BLaER1 treated with 17β-estradiol and CSF1 and Interleukin-3, amounts not matched to agents 10 nM and 100 nM (cell line): Measurements from ENCODE around the gene SPINT1.

Experiments used
- H3K27ac ChIP-seq, 11 experiments: shearing (Covaris generic); formaldehyde crosslinking; 2 replicates each; pipeline ENCODE4 v1.8.1; 2022
- H3K27me3 ChIP-seq, 11 experiments: shearing (Covaris generic); formaldehyde crosslinking; 2 replicates each; pipeline ENCODE4 v1.8.1; 2022
- H3K36me3 ChIP-seq, 11 experiments: shearing (Covaris generic); formaldehyde crosslinking; 2 replicates each; pipeline ENCODE4 v1.8.1; 2022
- H3K4me1 ChIP-seq, 10 experiments: shearing (Covaris generic); formaldehyde crosslinking; 2 replicates each; pipeline ENCODE4 v1.8.1; 2022
- H3K4me2 ChIP-seq, 11 experiments: shearing (Covaris generic); formaldehyde crosslinking; 2 replicates each; pipeline ENCODE4 v1.8.1; 2022
- H3K4me3 ChIP-seq, 10 experiments: shearing (Covaris generic); formaldehyde crosslinking; 2 replicates each; pipeline ENCODE4 v1.8.1; 2022
- H3K9ac ChIP-seq, 11 experiments: shearing (Covaris generic); formaldehyde crosslinking; 2 replicates each; pipeline ENCODE4 v1.8.1; 2022
- H3K9me3 ChIP-seq, 11 experiments: shearing (Covaris generic); formaldehyde crosslinking; replicated peaks in 1 of 11; 2 replicates each; pipeline ENCODE4 v1.8.1; 2022
- H4K20me1 ChIP-seq, 11 experiments: shearing (Covaris generic); formaldehyde crosslinking; 2 replicates each; pipeline ENCODE4 v1.8.1; 2022
- Cebpa-rat ChIP-seq, 11 experiments: shearing (Covaris generic); IDR thresholded peaks; 2 replicates each; pipeline ENCODE4 v1.8.1; 2022

Gene SPINT1

DNA sequence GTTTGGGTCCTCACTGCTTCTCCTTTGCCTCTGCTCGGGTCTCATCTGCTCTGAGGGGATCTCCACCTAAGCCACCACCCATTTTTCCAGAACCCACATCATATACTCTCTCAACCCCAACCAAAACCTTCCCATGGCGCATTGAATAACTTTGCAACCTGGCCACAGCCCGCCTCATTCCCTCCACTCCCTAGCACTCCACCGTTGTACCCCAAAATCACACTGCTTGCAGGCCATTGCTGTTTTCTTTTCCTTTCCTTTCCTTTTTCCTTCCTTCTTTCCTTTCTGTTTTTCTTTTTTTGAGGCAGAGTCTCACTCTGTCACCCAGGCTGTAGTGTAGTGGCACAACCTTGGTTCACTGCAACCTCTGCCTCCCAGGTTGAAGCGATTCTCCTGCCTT is 47.3 kb downstream of the SPINT1 start:
- Histone ChIP-seq H4K20me1 (peaks cover 0 to 13% (median 10%) of the 10 kb centered on the region in 11 experiments; a peak in 14 of 22 replicates), H3K9ac (no peak overlapping the region), H3K4me3 (no peak overlapping the region), H3K4me1 (peaks cover 28 to 38% (median 35%) of the 10 kb centered on the region in 10 experiments), H3K36me3 (peaks cover 4 to 8% (median 5%) of the 10 kb centered on the region in 11 experiments; a peak in 21 of 22 replicates), H3K4me2 (peak overlapping the region in 4 of 11 experiments; percentile 7 to 19 (median 11); a peak in 3 of 22 replicates), H3K27ac (no peak overlapping the region; a peak in 1 of 22 replicates), H3K27me3 (no peaks in the 10 kb centered on the region), H3K9me3 (no peaks in the 10 kb centered on the region)
- no peak for TF ChIP-seq Cebpa-rat (IDR thresholded peaks at IDR 0.05)

DNA sequence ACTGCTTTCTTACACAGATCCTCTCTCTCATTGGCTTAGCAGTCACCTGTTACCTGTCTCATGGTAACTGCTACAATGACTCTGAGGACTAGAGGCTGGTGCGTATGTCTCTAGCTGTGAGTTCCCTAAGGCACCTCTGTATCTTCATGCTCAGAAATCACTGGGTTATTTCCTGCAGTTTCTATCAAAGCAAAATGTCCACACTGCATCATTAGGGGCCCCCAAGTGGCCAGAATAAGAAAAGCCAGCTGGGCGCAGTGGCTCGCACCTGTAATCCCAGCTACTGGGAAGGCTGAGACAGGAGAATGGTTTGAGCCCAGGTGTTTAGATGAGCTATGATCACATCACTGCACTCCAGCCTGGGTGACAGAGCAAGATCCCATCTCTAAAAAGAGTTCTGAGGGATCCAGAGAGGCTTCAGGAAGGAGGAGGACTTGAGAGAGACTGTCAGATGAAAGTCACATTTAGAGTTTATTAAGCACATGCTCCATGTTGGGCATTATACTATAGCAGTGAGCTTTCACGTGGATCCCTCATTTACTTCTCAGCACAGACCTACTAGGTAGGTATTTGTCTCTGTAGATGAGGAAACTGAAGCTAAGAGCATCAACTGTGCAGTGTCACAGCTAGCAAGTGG is 48.1 kb downstream of the SPINT1 start:
- no peak for TF ChIP-seq Cebpa-rat (IDR thresholded peaks at IDR 0.05)
- Histone ChIP-seq H3K27me3 (no peaks in the 10 kb centered on the region), H3K9ac (no peak overlapping the region), H4K20me1 (peaks cover 0 to 21% (median 11%) of the 10 kb centered on the region in 11 experiments; a peak in 14 of 22 replicates), H3K4me3 (no peak overlapping the region), H3K9me3 (no peaks in the 10 kb centered on the region), H3K27ac (peak overlapping the region in 2 of 11 experiments; percentile 62 to 89; a peak in 3 of 22 replicates), H3K4me1 (peaks cover 35 to 45% (median 42%) of the 10 kb centered on the region in 10 experiments), H3K36me3 (peaks cover 12 to 16% (median 13%) of the 10 kb centered on the region in 11 experiments; a peak in 21 of 22 replicates), H3K4me2 (peak overlapping the region in 8 of 11 experiments; percentile 7 to 99 (median 38); a peak in 9 of 22 replicates)

DNA sequence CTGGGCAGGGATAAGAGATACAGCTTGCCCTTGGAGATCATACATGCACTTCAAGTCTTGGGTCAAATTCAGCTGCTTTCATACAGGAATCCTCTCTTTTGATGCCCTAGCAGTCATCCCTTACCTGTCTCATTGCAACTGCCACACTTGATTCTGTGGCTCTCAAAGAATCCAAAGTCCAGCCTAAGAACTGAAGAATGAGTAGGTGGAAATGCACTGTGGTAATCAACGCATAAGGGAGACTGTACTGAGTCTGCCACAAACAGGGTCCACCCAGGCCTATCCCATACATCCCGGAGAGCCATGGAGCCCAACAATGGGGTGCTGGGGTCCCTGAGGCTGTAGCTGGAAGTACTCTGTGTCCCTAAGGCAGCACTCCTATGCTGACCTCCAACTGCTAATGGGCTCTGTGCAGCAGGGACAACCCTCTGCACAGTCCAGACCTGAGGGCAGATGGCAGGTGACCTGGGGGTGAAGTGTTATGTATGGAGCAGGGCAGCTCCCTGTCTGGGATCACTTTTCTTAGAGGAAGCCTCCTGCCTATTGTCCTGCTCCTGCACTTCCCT is 48.7 kb downstream of the SPINT1 start:
- peak overlapping the region in 7 of 11 experiments; percentile 3 to 89 (median 62); a peak in 8 of 22 replicates for H3K27ac ChIP-seq
- no peak overlapping the region for H3K4me3 ChIP-seq
- H3K27me3 ChIP-seq: no peaks in the 10 kb centered on the region
- no peak for TF ChIP-seq Cebpa-rat (IDR thresholded peaks at IDR 0.05)
- peaks cover 0 to 27% (median 11%) of the 10 kb centered on the region in 11 experiments; a peak in 14 of 22 replicates for H4K20me1 ChIP-seq
- H3K9me3 ChIP-seq: no peaks in the 10 kb centered on the region
- H3K9ac ChIP-seq: peak overlapping the region in 8 of 11 experiments; percentile 88 to 94 (median 90); a peak in 10 of 22 replicates
- peaks cover 16 to 22% (median 19%) of the 10 kb centered on the region in 11 experiments; a peak in 21 of 22 replicates for H3K36me3 ChIP-seq
- peak overlapping the region; percentile 86 to 99 (median 96); a peak in 21 of 22 replicates for H3K4me2 ChIP-seq
- H3K4me1 ChIP-seq: peaks cover 35 to 50% (median 43%) of the 10 kb centered on the region in 10 experiments

DNA sequence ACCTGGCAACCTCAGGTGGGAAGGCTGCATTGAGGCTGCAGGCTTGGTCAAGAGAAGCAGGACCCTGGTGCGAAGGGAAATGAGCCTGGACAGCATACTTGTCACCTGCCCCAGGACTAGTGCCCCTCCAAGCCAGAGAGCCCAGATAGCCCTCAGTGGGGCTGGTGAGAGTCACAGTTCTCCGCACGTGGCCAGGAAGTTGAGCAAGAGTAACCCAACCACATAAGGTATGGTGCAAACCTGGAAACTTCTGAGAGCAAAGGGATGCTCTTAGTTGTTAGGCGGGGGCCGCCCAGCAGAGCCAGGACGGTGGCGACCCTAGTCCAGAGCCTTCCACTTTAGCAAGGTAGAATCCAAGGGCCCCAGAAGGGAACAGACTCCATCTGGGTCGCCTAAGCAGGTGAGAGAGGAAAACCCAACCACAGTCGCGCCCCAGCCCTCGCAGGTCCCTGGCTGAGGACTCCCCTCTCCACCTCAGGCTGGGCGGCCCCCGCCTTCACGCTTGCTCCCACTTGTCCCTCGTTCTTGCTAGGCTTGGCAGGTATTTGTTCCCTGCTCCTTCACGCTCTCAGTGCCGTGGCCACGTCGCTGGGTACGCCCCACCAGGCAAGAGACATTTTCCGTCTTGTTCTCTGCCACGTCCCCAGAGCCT is 49.3 kb downstream of the SPINT1 start:
- Histone ChIP-seq H3K27me3 (no peaks in the 10 kb centered on the region), H3K36me3 (peaks cover 22 to 28% (median 25%) of the 10 kb centered on the region in 11 experiments; a peak in 21 of 22 replicates), H4K20me1 (peaks cover 0 to 33% (median 11%) of the 10 kb centered on the region in 11 experiments; a peak in 14 of 22 replicates), H3K9ac (peak overlapping the region in 9 of 11 experiments; percentile 88 to 94 (median 90); a peak in 18 of 22 replicates), H3K4me2 (peak overlapping the region; percentile 86 to 99 (median 96)), H3K4me3 (peak overlapping the region in 1 of 10 experiments; percentile 92; a peak in 1 of 20 replicates), H3K9me3 (no peaks in the 10 kb centered on the region), H3K4me1 (peaks cover 35 to 56% (median 46%) of the 10 kb centered on the region in 10 experiments), H3K27ac (peak overlapping the region in 9 of 11 experiments; percentile 55 to 92 (median 89); a peak in 15 of 22 replicates)
- peak in 2 of 11 experiments; percentile 31 to 42; a peak in 2 of 22 replicates for TF ChIP-seq Cebpa-rat (IDR thresholded peaks at IDR 0.05)

DNA sequence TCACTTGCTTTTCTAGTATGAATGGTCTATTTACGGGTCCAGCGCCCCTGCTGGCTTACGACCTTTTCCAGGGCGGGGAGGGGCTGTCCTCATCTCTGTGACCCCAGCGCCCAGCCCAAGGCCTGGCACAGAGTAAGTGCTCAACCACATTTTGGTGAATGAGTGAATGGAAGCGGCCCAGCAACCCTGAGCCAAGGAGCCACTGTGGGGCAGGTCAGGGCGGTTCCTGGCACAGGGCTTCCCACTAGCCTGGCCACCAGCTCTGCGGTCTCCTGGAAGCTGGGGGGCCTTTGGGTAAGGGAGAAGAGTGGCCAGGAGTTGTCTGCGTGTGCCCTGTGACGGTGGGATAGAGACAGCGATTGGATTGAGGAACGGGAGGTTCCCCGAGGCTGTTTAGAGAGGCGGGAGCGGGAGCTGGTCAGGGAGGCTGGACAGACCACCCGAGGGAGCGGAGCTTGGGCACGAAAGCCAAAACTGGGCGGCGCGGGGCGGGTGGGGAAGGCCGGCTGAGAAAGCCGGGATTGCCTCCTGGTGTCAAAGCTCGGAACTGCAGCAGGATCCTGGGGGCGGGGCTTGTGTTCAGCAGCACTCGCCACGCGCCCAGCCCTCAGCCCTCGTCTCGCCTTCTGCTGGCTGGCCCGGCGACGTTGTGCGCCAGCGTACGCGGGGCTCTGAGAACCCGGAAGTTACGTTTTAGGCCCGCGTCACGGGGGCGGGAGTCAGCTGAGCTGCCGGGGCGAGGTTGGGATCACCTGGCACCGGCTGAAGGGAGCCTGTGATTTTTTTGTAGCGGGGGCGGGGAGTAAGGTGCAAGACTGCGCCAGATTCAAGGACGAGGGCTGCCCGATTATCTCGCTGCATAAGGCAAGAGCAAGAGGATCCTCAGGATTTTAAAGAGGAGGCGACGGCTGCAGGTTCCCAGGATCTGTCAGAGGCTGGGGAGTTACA is 50.2 kb downstream of the SPINT1 start, which contains the start of gene VPS18:
TSS of gene VPS18 (plus strand) at position 718 of the 948 bp plus-strand sequence. CDS start 319 bp downstream, outside the sequence.
- Histone ChIP-seq H3K27ac (peak within 1 kb of the TSS; percentile 85 to 97 (median 91)), H3K4me3 (peak within 1 kb of the TSS; percentile 80 to 99 (median 94)), H3K36me3 (peaks cover 31 to 36% (median 34%) of the 10 kb centered on the region in 11 experiments), H3K4me1 (peaks cover 35 to 64% (median 52%) of the 10 kb centered on the region in 10 experiments), H3K9me3 (no peaks in the 10 kb centered on the region), H4K20me1 (peaks cover 0 to 41% (median 11%) of the 10 kb centered on the region in 11 experiments; a peak in 14 of 22 replicates), H3K4me2 (peak within 1 kb of the TSS; percentile 89 to 100 (median 98)), H3K27me3 (no peaks in the 10 kb centered on the region), H3K9ac (peak within 1 kb of the TSS; percentile 88 to 96 (median 90))
- no peak for TF ChIP-seq Cebpa-rat (IDR thresholded peaks at IDR 0.05)

DNA sequence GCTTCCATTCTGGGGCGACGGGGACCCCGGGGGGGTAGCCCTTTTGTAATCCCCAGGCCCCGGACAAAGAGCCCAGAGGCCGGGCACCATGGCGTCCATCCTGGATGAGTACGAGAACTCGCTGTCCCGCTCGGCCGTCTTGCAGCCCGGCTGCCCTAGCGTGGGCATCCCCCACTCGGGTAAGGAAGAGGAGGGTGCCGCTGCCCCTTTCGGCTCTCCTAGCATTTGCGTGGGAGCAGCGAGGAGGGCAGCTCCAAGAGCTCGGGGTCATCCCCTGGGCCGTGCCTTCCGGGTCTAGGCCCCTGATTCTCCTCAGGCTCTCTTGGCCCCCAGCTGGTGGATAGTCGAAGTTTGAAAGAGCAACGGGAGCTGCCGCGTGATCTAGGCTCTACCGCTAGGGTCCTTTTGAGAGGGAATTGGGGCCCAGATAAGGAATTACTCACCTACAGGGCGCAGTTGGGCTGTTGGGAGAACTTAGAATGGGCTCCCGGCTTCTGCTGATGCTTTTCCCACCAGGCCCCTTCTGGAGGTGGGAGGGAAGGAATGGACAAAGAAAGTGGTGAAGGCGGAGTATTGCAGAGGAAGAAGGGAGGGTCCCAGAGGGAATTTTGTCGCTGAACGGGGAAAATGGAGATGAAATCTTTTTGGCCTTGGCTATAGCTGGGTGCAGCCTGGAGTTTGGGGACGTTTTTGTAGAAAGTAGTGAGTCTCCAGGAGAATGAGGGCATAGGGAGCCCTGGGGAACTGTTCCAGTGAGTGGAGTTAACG is 51.0 kb downstream of the SPINT1 start:
- Histone ChIP-seq H3K27ac (peak overlapping the region; percentile 85 to 97 (median 91)), H3K4me2 (peak overlapping the region; percentile 89 to 100 (median 98)), H3K4me1 (peaks cover 40 to 72% (median 60%) of the 10 kb centered on the region in 10 experiments), H3K27me3 (no peaks in the 10 kb centered on the region), H3K36me3 (peaks cover 39 to 45% (median 42%) of the 10 kb centered on the region in 11 experiments), H3K9ac (peak overlapping the region; percentile 88 to 96 (median 90)), H3K9me3 (no peaks in the 10 kb centered on the region), H3K4me3 (peak overlapping the region; percentile 80 to 99 (median 94)), H4K20me1 (peaks cover 0 to 50% (median 11%) of the 10 kb centered on the region in 11 experiments; a peak in 14 of 22 replicates)
- TF ChIP-seq Cebpa-rat (IDR thresholded peaks at IDR 0.05): no peak
